Stomach (tissue), 9 donors: ENCODE results near the gene NR6A1. TPM values are rescaled to one million over a fixed set of nuclear protein-coding genes. Genes with fewer than 3 reads are reported as not detected.

ENCODE experiments used
- DNase-seq, 2 donors: peaks; one replicate each; pipeline versions ENCODE4 v3.0.0 to v3.0.0-alpha.2; 2013 to 2019
- H3K27ac ChIP-seq, 5 donors: fragments of 200-600 bp in 4 of 5; sonication (generic) in 4 of 5; one replicate each; pipeline ENCODE4 v1.5.1; 2013 to 2019; ENCODE audit warnings: mild to moderate bottlenecking in 1 of 5, moderate library complexity in 1 of 5
- H3K27me3 ChIP-seq, 3 donors: fragments of 200-600 bp; sonication (generic); one replicate each; pipeline ENCODE4 v1.5.1; 2017 to 2019; ENCODE audit warnings: mixed run types in 1 of 3
- H3K36me3 ChIP-seq, 4 donors: fragments of 200-600 bp; sonication (generic); 1 replicate in 3 of 4; 2 replicates in 1 of 4; pipeline ENCODE4 v1.5.1; 2016 to 2019
- H3K4me1 ChIP-seq, 4 donors: fragments of 200-600 bp; sonication (generic); one replicate each; pipeline ENCODE4 v1.5.1; 2016 to 2019
- H3K4me3 ChIP-seq, 4 donors: fragments of 200-600 bp; sonication (generic) in 3 of 4; one replicate each; pipeline ENCODE4 v1.5.1; 2016 to 2019; ENCODE audit warnings: mild to moderate bottlenecking in 1 of 4
- H3K9me3 ChIP-seq, 4 donors: fragments of 200-600 bp; sonication (generic); one replicate each; pipeline ENCODE4 v1.5.1; 2016 to 2019
- EP300 ChIP-seq: sonication (generic); formaldehyde crosslinking; IDR thresholded peaks from one replicate; pipeline ENCODE4 v1.6.1; 2017; ENCODE audit warnings: antibody characterized with exemption
- POLR2A ChIP-seq, 4 donors: fragments of 450-650 bp; IDR thresholded peaks; one replicate each; pipeline ENCODE4 v1.6.1; 2016; ENCODE audit warnings: antibody characterized with exemption in 4 of 4, control low read depth in 2 of 4, mild to moderate bottlenecking in 1 of 4, moderate library complexity in 1 of 4
- POLR2AphosphoS5 ChIP-seq, 3 donors: sonication (generic); formaldehyde crosslinking; IDR thresholded peaks; one replicate each; pipeline ENCODE4 v1.6.1; 2016; ENCODE audit warnings: antibody characterized with exemption in 3 of 3
- WGBS, 5 donors: extraction: QIAGEN DNeasy Blood & Tissue Kit in 3 of 5; methylation state at CpG; one replicate each; pipeline versions ENCODE4 v1.1.5 to v1.1.7; 2013 to 2018; 5-methylcytosine and 5-hydroxymethylcytosine counted together
- intact Hi-C: fragments of 100-400 bp; cut with DNase I; formaldehyde crosslinking; loops from one replicate; pipeline ENCODE4 v1.15.1; 2023; ENCODE audit warnings: low total_unique reads
- polyA plus RNA-seq, 3 donors: library from polyadenylated mRNA; stranded (reverse); fragments of 200-250 nt; gene quantifications; one replicate each; pipeline ENCODE4 v1.2.3, GENCODE V29; 2013
- total RNA-seq, 5 donors: library from RNA; depleted of rRNA; stranded (reverse); fragments of >200 nt; gene quantifications; one replicate each; pipeline versions ENCODE4 v1.1.0 to v1.2.3, GENCODE V29; 2014 to 2016
- TF ChIP-seq, protein P1 (sequence below), 7 experiments: fragments of 450-650 bp in 4 of 7; fragments of 200-600 bp in 3 of 7; sonication (generic) in 3 of 7; IDR thresholded peaks; one replicate each; pipeline ENCODE4 v1.5.1; 2016 to 2019; ENCODE audit warnings: antibody characterized with exemption in 7 of 7, control low read depth in 2 of 7, mild to moderate bottlenecking in 1 of 7
- donor health status: healthy with polysubstance abuse.
- donor health status: Bipolar disorder and iron deficiency.
- donor health status: healthy.

The NR6A1 gene
- total and polyA plus RNA-seq, 8 donors, result 0.15 to 3.2 (median 1.5) TPM; not detected in 1

DNA sequence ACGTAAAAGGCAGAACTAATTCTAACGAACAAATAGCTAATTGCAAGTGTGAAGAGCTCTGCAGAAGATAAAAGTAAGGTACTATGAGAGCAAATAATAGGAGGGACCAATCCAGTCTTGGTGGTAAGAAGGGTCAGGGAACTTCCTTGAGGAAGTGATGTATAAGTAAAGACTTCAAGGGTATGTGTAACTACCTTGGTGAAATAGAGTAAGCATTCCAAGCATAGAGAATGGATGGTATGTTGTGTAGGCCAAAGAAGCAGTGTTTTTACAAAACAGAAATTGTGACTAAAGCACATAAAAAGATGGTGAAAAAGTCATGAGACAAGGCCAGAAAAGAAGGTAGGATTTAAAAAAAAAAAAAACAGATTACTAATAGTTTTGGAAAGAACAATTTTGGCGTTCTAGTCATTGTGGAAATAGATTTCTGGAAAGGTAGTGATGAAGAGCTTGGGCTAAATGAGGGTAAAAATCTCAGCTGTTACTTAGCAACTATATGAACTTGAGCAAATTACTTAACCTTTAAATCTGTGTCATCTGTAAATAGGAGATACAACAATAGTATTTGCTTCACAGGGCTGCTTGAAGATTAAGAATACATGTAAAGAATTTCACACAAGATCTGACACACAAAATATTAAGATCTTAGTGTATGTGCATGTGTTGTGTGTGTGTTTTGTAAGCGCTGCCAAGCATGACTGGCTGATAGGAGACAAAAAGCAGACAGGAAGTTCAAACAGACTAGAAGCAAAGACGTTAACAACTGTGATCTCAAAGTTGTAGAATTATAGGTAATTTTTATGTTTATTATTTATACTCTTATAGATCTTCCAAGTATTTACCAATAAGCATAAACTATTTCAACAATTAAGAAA, 73.5 kb downstream of the NR6A1 start:
- no peak overlapping the region for H3K27ac ChIP-seq
- no peak for TF ChIP-seq POLR2AphosphoS5 (IDR thresholded peaks at IDR 0.05)
- TF ChIP-seq, protein P1, sequence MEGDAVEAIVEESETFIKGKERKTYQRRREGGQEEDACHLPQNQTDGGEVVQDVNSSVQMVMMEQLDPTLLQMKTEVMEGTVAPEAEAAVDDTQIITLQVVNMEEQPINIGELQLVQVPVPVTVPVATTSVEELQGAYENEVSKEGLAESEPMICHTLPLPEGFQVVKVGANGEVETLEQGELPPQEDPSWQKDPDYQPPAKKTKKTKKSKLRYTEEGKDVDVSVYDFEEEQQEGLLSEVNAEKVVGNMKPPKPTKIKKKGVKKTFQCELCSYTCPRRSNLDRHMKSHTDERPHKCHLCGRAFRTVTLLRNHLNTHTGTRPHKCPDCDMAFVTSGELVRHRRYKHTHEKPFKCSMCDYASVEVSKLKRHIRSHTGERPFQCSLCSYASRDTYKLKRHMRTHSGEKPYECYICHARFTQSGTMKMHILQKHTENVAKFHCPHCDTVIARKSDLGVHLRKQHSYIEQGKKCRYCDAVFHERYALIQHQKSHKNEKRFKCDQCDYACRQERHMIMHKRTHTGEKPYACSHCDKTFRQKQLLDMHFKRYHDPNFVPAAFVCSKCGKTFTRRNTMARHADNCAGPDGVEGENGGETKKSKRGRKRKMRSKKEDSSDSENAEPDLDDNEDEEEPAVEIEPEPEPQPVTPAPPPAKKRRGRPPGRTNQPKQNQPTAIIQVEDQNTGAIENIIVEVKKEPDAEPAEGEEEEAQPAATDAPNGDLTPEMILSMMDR (IDR thresholded peaks at IDR 0.05), result no peak
- no peak for TF ChIP-seq POLR2A (IDR thresholded peaks at IDR 0.05)
- TF ChIP-seq EP300, result no peak

DNA sequence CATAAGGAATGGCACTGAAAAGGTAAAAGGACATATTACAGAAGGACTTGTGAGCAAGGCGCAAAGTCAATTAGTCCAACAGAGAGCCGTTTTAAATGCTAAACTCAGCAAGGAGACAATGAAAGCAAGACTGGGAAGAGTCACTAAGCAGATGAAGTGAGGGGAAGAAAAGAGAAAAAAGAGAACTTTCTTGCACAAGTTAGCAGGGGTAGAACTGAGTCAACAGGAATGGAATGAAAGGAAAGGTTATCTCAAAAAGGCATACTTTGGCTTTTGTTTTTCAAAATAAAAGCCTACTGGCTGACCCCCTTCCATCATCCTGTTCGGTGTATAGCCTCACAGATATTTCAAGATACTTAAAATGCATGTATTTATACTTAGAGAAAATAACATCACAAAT, 75.0 kb downstream of the NR6A1 start:
- H3K27me3 ChIP-seq, result no peaks in the 10 kb centered on the region
- no peak overlapping the region for H3K27ac ChIP-seq
- no peak for DNase-seq
- intact Hi-C loops, result no loop called here
- no peaks in the 10 kb centered on the region for H3K9me3 ChIP-seq
- H3K4me3 ChIP-seq, result no peak overlapping the region
- no peaks in the 10 kb centered on the region for H3K36me3 ChIP-seq
- TF ChIP-seq POLR2AphosphoS5 (IDR thresholded peaks at IDR 0.05), result no peak
- TF ChIP-seq POLR2A (IDR thresholded peaks at IDR 0.05), result no peak
- WGBS, 5 donors, result 68 to 87% (median 73%) methylated on average over 3 of the region's 3 CpGs
- no peaks in the 10 kb centered on the region for H3K4me1 ChIP-seq

More for the DNA sequence above, 73.5 kb downstream of the NR6A1 start:
- H3K9me3 ChIP-seq, result no peaks in the 10 kb centered on the region
- H3K4me1 ChIP-seq, result no peaks in the 10 kb centered on the region
- WGBS, 5 donors, result 65 to 72% (median 67%) methylated on average over 5 of the region's 5 CpGs
- no peaks in the 10 kb centered on the region for H3K36me3 ChIP-seq
- no peak overlapping the region for H3K4me3 ChIP-seq
- H3K27me3 ChIP-seq, result no peaks in the 10 kb centered on the region
- intact Hi-C loops, result no loop called here
- DNase-seq, result peak in 1 of 2 donors; percentile 60

DNA sequence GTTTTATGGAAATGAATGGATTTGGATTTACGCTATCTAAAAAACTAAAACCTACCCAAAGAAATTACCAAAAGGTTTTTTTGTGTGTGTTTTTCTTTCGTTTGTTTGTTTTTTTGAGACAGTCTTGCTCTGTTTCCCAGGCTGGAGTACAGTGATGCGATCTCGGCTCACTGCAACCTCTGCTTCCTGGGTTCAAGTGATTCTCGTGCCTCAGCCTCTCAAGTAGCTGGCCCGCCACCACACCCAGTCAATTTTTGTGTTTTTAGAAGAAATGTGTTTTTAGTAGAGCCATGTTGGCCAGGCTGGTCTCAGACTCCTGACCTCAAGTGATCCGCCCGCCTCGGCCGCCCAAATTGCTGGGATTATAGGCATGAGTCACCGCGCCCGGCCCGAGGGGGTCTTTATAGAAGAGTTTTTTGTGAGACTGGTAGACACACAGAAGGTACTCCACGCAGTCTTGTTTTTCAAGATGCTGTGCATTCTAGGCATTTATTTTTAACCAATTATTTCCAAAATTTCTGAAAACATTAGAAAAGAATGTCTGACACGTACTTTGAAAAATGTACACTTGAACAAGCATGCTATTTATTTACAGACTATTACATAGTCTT, 75.7 kb downstream of the NR6A1 start:
- no peaks in the 10 kb centered on the region for H3K4me1 ChIP-seq
- WGBS, 5 donors, result 89 to 96% (median 95%) methylated on average over 16 of the region's 16 CpGs
- H3K4me3 ChIP-seq, result no peak overlapping the region
- H3K27ac ChIP-seq, result no peak overlapping the region
- H3K36me3 ChIP-seq, result no peaks in the 10 kb centered on the region
- intact Hi-C loops, result no loop called here
- TF ChIP-seq, protein P1 (IDR thresholded peaks at IDR 0.05), result no peak
- TF ChIP-seq EP300 (no peak), POLR2AphosphoS5 (IDR thresholded peaks at IDR 0.05) (no peak), POLR2A (IDR thresholded peaks at IDR 0.05) (no peak)
- no peak for DNase-seq
- no peaks in the 10 kb centered on the region for H3K9me3 ChIP-seq
- no peaks in the 10 kb centered on the region for H3K27me3 ChIP-seq

DNA sequence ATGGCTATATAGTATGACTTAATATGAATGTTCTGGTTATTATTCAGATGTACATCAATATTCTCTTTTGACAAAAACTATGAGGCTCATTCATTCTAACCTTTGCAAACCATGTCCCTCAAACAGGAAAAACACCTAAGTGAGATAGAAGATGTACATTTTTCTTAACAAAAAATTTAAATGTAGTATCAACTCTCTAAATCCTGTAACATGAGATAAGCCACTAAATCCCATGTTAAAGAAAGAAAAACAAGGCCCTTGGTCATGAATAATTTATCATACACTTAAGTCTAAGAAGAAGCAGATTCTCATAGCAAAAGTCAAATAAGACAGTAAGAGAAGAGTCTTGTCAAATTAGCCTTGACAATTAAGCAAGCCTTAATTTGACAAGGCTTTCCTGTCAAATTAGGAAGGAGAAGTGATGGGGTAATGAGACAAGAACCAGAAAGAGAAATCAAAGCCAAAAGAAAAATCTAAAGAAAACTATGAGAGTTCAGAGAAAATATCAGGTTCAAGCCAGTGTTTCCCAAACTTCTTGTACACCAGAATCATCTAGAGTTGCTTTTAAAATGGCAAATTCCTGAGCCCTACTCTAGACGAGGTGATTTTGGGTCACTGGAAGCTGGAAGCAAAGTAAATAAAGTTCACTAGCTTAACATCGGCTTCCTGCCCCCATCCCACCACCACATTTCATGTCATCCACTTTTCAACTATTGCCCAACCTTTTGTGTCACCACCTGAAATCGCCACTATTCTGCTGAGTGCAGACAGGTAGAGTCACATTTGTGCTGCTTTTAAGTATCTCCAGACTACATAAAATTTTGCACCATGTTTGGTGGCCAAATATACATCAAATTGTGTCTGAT, 76.5 kb downstream of the NR6A1 start:
- WGBS, 5 donors, result 56 to 71% (median 63%) methylated on average over 3 of the region's 3 CpGs
- H3K4me3 ChIP-seq, result no peak overlapping the region

More for the DNA sequence above, 76.5 kb downstream of the NR6A1 start:
- TF ChIP-seq POLR2A (IDR thresholded peaks at IDR 0.05) (no peak), EP300 (no peak), POLR2AphosphoS5 (IDR thresholded peaks at IDR 0.05) (no peak)
- TF ChIP-seq, protein P1 (IDR thresholded peaks at IDR 0.05), result no peak
- DNase-seq, result no peak
- Histone ChIP-seq H3K36me3 (no peaks in the 10 kb centered on the region), H3K4me1 (no peaks in the 10 kb centered on the region), H3K27me3 (no peaks in the 10 kb centered on the region), H3K27ac (no peak overlapping the region), H3K9me3 (no peaks in the 10 kb centered on the region)
- intact Hi-C loops, result no loop called here
